ENCODE results near the gene HMG20A. TPM values are rescaled to one million over a fixed set of nuclear protein-coding genes. Genes with fewer than 3 reads are reported as not detected.

Gene HMG20A
- total RNA-seq, 1 experiment from 2014 or later: 61.7 TPM

DNA sequence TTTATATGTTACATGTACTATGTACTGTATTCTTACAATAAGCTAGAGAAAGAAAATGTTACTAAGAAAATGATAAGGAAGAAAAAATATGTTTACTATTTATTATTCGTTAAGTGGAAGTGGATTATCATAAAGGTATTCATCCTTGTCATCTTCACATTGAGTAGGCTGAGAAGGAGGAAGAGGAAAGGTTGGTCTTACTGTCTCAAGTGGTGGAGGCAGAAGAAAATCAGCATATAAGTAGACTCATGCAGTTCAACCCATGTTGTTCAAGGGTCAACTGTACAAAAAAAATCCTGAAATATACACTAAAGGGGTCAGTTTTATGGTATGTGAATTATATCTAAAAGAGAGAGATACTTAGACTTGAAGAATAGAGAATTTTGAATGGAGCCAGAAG, 5.7 kb downstream of the HMG20A start:
- no TSS peak for BruUV-seq (replicated peaks)
- Mint-ChIP-seq H3K27me3 (ENCODE audit: unreplicated experiment) (no peaks in the 10 kb centered on the region), H3K27ac (ENCODE audit: unreplicated experiment) (peak overlapping the region; percentile 10), H3K4me3 (ENCODE audit: low read depth, unreplicated experiment) (no peak overlapping the region), H3K9me3 (ENCODE audit: low read depth, unreplicated experiment) (no peaks in the 10 kb centered on the region), H3K36me3 (ENCODE audit: insufficient read depth, unreplicated experiment) (peaks cover 10% of the 10 kb centered on the region), H3K4me1 (ENCODE audit: low read depth, unreplicated experiment) (peaks cover 49% of the 10 kb centered on the region)
- intact Hi-C loops (cut with micrococcal nuclease; ENCODE audit: unreplicated experiment): no loop called here
- no peak for DNase-seq
- no peak for TF ChIP-seq CTCF (IDR thresholded peaks at IDR 0.05; ENCODE audit: unreplicated experiment)
- CTCF ChIA-PET: no interaction called here

DNA sequence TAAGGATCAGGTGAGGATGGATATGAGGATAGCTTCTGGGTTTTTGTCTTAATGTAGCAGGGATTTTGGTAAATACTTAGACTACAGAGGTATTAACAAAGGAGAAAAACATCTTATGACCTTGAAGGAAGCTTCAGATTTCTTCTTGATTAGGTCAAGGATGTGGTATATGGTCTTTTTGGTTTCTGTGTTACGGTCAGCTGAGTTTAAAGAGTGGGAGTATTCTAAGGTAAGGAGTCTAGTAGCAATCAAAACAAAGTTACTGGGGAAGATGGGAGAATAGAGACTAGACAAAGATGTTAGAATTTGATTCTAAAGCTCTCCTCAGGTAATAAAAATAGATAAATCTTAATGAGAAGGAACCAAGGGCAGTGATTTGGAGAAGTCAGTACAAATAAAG, 6.2 kb downstream of the HMG20A start:
- TF ChIP-seq CTCF (IDR thresholded peaks at IDR 0.05; ENCODE audit: unreplicated experiment): no peak
- H3K27ac Mint-ChIP-seq (ENCODE audit: unreplicated experiment): peak overlapping the region; percentile 10
- H3K27me3 Mint-ChIP-seq (ENCODE audit: unreplicated experiment): no peaks in the 10 kb centered on the region
- BruUV-seq (replicated peaks): no TSS peak
- DNase-seq: no peak
- peaks cover 49% of the 10 kb centered on the region for H3K4me1 Mint-ChIP-seq (ENCODE audit: low read depth, unreplicated experiment)
- peaks cover 5% of the 10 kb centered on the region for H3K36me3 Mint-ChIP-seq (ENCODE audit: insufficient read depth, unreplicated experiment)
- no peaks in the 10 kb centered on the region for H3K9me3 Mint-ChIP-seq (ENCODE audit: low read depth, unreplicated experiment)
- no peak overlapping the region for H3K4me3 Mint-ChIP-seq (ENCODE audit: low read depth, unreplicated experiment)
- intact Hi-C loops (cut with micrococcal nuclease; ENCODE audit: unreplicated experiment): no loop called here
- CTCF ChIA-PET: no interaction called here

DNA sequence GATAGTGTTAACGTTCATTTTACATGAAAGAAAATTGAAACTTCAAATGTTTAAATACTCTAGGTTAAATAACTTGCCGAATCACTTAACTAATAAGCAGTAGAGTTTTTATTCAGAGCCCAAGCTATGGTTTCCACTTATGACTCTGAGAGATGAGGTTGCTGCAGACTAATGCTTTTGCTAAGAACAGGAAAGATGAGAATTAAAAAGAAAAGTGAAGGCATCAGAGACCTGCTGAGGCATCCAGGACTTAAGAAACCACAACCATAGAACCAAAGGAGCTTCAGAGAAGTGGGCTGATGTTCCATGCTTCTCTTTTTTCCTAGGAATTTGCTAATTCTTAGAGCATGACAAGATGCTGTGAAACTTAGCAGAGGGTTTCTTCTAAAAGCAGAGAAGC, 9.5 kb downstream of the HMG20A start:
- H3K4me3 Mint-ChIP-seq (ENCODE audit: low read depth, unreplicated experiment): no peak overlapping the region
- BruUV-seq (replicated peaks): no TSS peak
- peaks cover 29% of the 10 kb centered on the region for H3K4me1 Mint-ChIP-seq (ENCODE audit: low read depth, unreplicated experiment)
- peaks cover under 1% of the 10 kb centered on the region for H3K36me3 Mint-ChIP-seq (ENCODE audit: insufficient read depth, unreplicated experiment)
- H3K27ac Mint-ChIP-seq (ENCODE audit: unreplicated experiment): no peak overlapping the region
- no peaks in the 10 kb centered on the region for H3K9me3 Mint-ChIP-seq (ENCODE audit: low read depth, unreplicated experiment)
- CTCF ChIA-PET: interaction anchor here (1.3 kb wide), 1 partner anchor 11 kb away, joined by 3 read pairs; no protein-coding TSS in a partner anchor
- TF ChIP-seq CTCF (IDR thresholded peaks at IDR 0.05; ENCODE audit: unreplicated experiment): no peak
- no peaks in the 10 kb centered on the region for H3K27me3 Mint-ChIP-seq (ENCODE audit: unreplicated experiment)
- intact Hi-C loops (cut with micrococcal nuclease; ENCODE audit: unreplicated experiment): no loop called here
- DNase-seq: no peak

- Mint-ChIP-seq H3K4me1 (ENCODE audit: low read depth, unreplicated experiment) (peaks cover 25% of the 10 kb centered on the region), H3K27me3 (ENCODE audit: unreplicated experiment) (no peaks in the 10 kb centered on the region), H3K9me3 (ENCODE audit: low read depth, unreplicated experiment) (no peaks in the 10 kb centered on the region), H3K4me3 (ENCODE audit: low read depth, unreplicated experiment) (no peak overlapping the region), H3K36me3 (ENCODE audit: insufficient read depth, unreplicated experiment) (no peaks in the 10 kb centered on the region), H3K27ac (ENCODE audit: unreplicated experiment) (no peak overlapping the region)
- DNase-seq: no peak
- intact Hi-C loops (cut with micrococcal nuclease; ENCODE audit: unreplicated experiment): no loop called here
- TF ChIP-seq CTCF (IDR thresholded peaks at IDR 0.05; ENCODE audit: unreplicated experiment): no peak
- no TSS peak for BruUV-seq (replicated peaks)
- CTCF ChIA-PET: interaction anchor here (1.3 kb wide), 1 partner anchor 10 kb away, joined by 3 read pairs; no protein-coding TSS in a partner anchor
Measured at GRCh38 chr15:77430652-77431051, 10.0 kb downstream of the HMG20A start.
